Bronchial epithelial cell (primary cell): ENCODE data around the gene PLCXD1. TPM values are rescaled to one million over a fixed set of nuclear protein-coding genes. Genes with fewer than 3 reads are reported as not detected.

ENCODE experiments used
- DNase-seq: peaks from one replicate; pipeline ENCODE4 v3.0.0-alpha.2; 2010; ENCODE audit warnings: low read depth
- FAIRE-seq: peaks from 2 replicates; lab custom pipeline; 2011; peaks lifted over from hg19 to GRCh38; lab: Jason Lieb, UNC
- H3K27me3 ChIP-seq: 2 replicates; pipeline ENCODE4 v1.5.1; 2011; ENCODE audit warnings: low read length; ENCODE audit not compliant: control insufficient read depth, insufficient read depth
- H3K36me3 ChIP-seq: 2 replicates; pipeline ENCODE4 v1.5.1; 2011; ENCODE audit warnings: low read length; ENCODE audit not compliant: control insufficient read depth, insufficient read depth
- H3K4me3 ChIP-seq: 2 replicates; pipeline ENCODE4 v1.5.1; 2011; ENCODE audit warnings: mild to moderate bottlenecking, low read depth, low read length, control low read depth
- total RNA-seq: library from RNA; depleted of rRNA; stranded (reverse); fragments of >200 nt; gene quantifications from 2 replicates; pipeline ENCODE4 v1.2.1, GENCODE V29; 2014
- TF ChIP-seq, protein P1 (sequence below): IDR thresholded peaks from 2 replicates; pipeline ENCODE4 v1.5.1; 2011; ENCODE audit warnings: mild to moderate bottlenecking, moderate library complexity, low read length, control low read depth, inconsistent platforms; ENCODE audit not compliant: insufficient read depth, severe bottlenecking

Gene PLCXD1
- total RNA-seq, 1 donor from 2014 or later, result 3.9 TPM

- FAIRE-seq, result no peak
- TF ChIP-seq, protein P1, sequence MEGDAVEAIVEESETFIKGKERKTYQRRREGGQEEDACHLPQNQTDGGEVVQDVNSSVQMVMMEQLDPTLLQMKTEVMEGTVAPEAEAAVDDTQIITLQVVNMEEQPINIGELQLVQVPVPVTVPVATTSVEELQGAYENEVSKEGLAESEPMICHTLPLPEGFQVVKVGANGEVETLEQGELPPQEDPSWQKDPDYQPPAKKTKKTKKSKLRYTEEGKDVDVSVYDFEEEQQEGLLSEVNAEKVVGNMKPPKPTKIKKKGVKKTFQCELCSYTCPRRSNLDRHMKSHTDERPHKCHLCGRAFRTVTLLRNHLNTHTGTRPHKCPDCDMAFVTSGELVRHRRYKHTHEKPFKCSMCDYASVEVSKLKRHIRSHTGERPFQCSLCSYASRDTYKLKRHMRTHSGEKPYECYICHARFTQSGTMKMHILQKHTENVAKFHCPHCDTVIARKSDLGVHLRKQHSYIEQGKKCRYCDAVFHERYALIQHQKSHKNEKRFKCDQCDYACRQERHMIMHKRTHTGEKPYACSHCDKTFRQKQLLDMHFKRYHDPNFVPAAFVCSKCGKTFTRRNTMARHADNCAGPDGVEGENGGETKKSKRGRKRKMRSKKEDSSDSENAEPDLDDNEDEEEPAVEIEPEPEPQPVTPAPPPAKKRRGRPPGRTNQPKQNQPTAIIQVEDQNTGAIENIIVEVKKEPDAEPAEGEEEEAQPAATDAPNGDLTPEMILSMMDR, result no peak
- no peak for DNase-seq
- Histone ChIP-seq H3K27me3 (no peaks in the 10 kb centered on the region), H3K4me3 (no peak overlapping the region), H3K36me3 (no peaks in the 10 kb centered on the region)
Observed at GRCh38 chrX:338281-338835, 57.2 kb downstream of the PLCXD1 start.

DNA sequence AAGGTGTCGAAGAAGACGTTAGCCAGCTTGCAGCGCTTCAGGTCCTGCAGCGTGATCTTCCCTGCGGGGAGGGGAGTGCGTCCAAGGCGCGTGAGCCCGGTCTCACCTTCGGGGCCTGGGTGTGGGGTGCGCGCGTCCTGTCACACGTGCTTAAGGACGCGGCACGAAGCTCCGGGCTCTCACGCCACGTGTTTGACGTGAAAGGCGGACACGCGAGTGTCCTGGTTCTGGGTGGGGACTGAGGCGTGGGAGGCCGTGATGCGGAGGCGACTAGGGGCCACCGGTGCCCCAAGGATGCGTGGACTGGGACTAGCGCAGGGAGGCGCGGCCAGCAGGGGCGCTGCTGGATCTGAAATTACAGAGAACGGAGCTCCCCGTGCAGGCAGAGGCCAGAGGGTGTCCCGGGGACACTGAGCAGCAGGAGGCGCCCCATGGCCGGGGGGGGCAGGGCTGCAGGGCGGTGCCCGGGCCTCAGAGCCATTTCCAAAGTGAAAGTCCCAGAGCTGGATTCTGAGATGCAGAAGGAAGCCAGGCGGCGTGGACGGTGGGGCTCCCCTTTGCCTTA lies 57.7 kb downstream of the PLCXD1 start:
- DNase-seq (no peak), FAIRE-seq (no peak)
- Histone ChIP-seq H3K27me3 (no peaks in the 10 kb centered on the region), H3K4me3 (no peak overlapping the region), H3K36me3 (no peaks in the 10 kb centered on the region)
- TF ChIP-seq, protein P1, result no peak

DNA sequence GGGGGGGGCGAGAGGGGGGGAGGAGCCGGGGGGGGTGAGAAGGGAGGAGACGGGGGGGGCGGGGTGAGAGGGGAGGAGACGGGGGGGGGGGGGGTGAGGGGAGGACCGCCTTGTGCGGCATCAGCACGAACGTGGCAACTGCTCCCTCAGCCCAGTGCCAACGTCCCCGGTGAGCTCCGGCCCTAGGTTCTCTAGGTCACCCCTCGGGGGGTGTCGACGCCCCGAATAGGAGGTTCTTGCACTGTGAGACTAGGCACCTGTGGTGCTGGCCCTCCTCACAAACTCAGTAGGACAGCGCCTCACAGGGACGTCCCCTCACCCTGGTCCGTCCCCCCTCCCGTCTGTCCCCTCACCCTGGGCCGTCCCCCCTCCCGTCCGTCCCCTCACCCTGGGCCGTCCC lies 58.9 kb downstream of the PLCXD1 start:
- DNase-seq (no peak), FAIRE-seq (no peak)
- peaks cover 1% of the 10 kb centered on the region for H3K36me3 ChIP-seq
- TF ChIP-seq, protein P1, result no peak
- no peaks in the 10 kb centered on the region for H3K27me3 ChIP-seq
- no peak overlapping the region for H3K4me3 ChIP-seq

- Histone ChIP-seq H3K4me3 (no peak overlapping the region), H3K36me3 (peaks cover 3% of the 10 kb centered on the region), H3K27me3 (no peaks in the 10 kb centered on the region)
- TF ChIP-seq, protein P1, result no peak
- DNase-seq, result no peak
- no peak for FAIRE-seq
Observed at GRCh38 chrX:340641-341423, 59.7 kb downstream of the PLCXD1 start.

- DNase-seq, result no peak
- FAIRE-seq, result no peak
- peaks cover 3% of the 10 kb centered on the region for H3K36me3 ChIP-seq
Observed at GRCh38 chrX:341541-342101, 60.4 kb downstream of the PLCXD1 start.

More at GRCh38 chrX:341541-342101, 60.4 kb downstream of the PLCXD1 start:
- Histone ChIP-seq H3K4me3 (no peak overlapping the region), H3K27me3 (no peaks in the 10 kb centered on the region)
- TF ChIP-seq, protein P1, result no peak
